CD4-positive, alpha-beta memory T cell (primary cell): Measurements from ENCODE around the gene NLRP4. TPM values are rescaled to one million over a fixed set of nuclear protein-coding genes. Genes with fewer than 3 reads are reported as not detected.

ENCODE experiments used
- CTCF ChIA-PET: fragments of 350-600 bp; sonication (Branson Sonifier 250); formaldehyde crosslinking; loops from one replicate; lab custom pipeline; 2021; ENCODE audit warnings: inconsistent platforms; ENCODE audit not compliant: partially characterized antibody; lab: Charles Lee
- POLR2A ChIA-PET: fragments of 350-600 bp; sonication (Branson Sonifier 250); formaldehyde crosslinking; loops from one replicate; lab custom pipeline; 2021; ENCODE audit not compliant: partially characterized antibody; lab: Charles Lee
- DNase-seq, 5 donors: peaks; one replicate each; pipeline versions ENCODE4 v3.0.0 to v3.0.0-alpha.2; 2020 to 2022; ENCODE audit warnings: mixed read lengths in 1 of 5
- H3K27ac ChIP-seq: one replicate; pipeline ENCODE4 v1.7.0; 2013; ENCODE audit warnings: low read depth, low read length
- H3K27me3 ChIP-seq: 2 replicates; pipeline ENCODE4 v1.7.0; 2013; ENCODE audit warnings: mild to moderate bottlenecking, low read length, moderate library complexity; ENCODE audit not compliant: insufficient read depth
- H3K36me3 ChIP-seq: 2 replicates; pipeline ENCODE4 v1.7.0; 2013; ENCODE audit warnings: mild to moderate bottlenecking, low read length, moderate library complexity; ENCODE audit not compliant: insufficient read depth
- H3K4me1 ChIP-seq: 2 replicates; pipeline ENCODE4 v1.7.0; 2013; ENCODE audit warnings: mild to moderate bottlenecking, low read length, moderate library complexity; ENCODE audit not compliant: insufficient read depth
- H3K4me3 ChIP-seq, 2 donors: one replicate each; pipeline ENCODE4 v1.7.0; 2013; ENCODE audit warnings: low read length in 2 of 2, mild to moderate bottlenecking in 1 of 2
- H3K9me3 ChIP-seq, 2 donors: one replicate each; pipeline ENCODE4 v1.7.0; 2013; ENCODE audit warnings: low read length in 2 of 2, control low read depth in 1 of 2; ENCODE audit not compliant: control insufficient read depth in 1 of 2
- H3K27ac Mint-ChIP-seq, 7 donors: one replicate each; pipeline ENCODE4 v1.8.0; 2020 to 2021; ENCODE audit warnings: mixed read lengths in 7 of 7, mild to moderate bottlenecking in 6 of 7, inconsistent platforms in 3 of 7, moderate library complexity in 3 of 7
- H3K27me3 Mint-ChIP-seq, 2 donors: one replicate each; pipeline ENCODE4 v1.8.0; 2020 to 2021; ENCODE audit warnings: mixed read lengths in 2 of 2
- H3K36me3 Mint-ChIP-seq, 2 donors: one replicate each; pipeline ENCODE4 v1.8.0; 2020 to 2021; ENCODE audit warnings: mixed read lengths in 2 of 2, inconsistent platforms in 1 of 2, mild to moderate bottlenecking in 1 of 2
- H3K4me1 Mint-ChIP-seq, 4 donors: one replicate each; pipeline ENCODE4 v1.8.0; 2020 to 2021; ENCODE audit warnings: mixed read lengths in 4 of 4, mild to moderate bottlenecking in 1 of 4
- H3K4me3 Mint-ChIP-seq, 8 donors: one replicate each; pipeline ENCODE4 v1.8.0; 2020 to 2021; ENCODE audit warnings: mixed read lengths in 8 of 8, mild to moderate bottlenecking in 7 of 8, moderate library complexity in 6 of 8, inconsistent platforms in 3 of 8
- H3K9me3 Mint-ChIP-seq, 8 donors: one replicate each; pipeline ENCODE4 v1.8.0; 2020 to 2021; ENCODE audit warnings: mixed read lengths in 8 of 8, mild to moderate bottlenecking in 5 of 8, inconsistent platforms in 3 of 8, moderate library complexity in 1 of 8
- intact Hi-C: fragments of 100-400 bp; cut with micrococcal nuclease; formaldehyde crosslinking; loops from one replicate; pipeline ENCODE4 v1.15.1; 2023
- polyA plus RNA-seq, 2 donors: library from polyadenylated mRNA; unstranded; fragments of 300-500 nt; fragmentation: Illumina TruSeq; gene quantifications; one replicate each; pipeline ENCODE4 v1.2.3, GENCODE V29; 2021
- total RNA-seq, 2 experiments: library from RNA; stranded (reverse); gene quantifications; one replicate each; pipeline ENCODE4 v1.2.3, GENCODE V29; 2021

Gene NLRP4, protein sequence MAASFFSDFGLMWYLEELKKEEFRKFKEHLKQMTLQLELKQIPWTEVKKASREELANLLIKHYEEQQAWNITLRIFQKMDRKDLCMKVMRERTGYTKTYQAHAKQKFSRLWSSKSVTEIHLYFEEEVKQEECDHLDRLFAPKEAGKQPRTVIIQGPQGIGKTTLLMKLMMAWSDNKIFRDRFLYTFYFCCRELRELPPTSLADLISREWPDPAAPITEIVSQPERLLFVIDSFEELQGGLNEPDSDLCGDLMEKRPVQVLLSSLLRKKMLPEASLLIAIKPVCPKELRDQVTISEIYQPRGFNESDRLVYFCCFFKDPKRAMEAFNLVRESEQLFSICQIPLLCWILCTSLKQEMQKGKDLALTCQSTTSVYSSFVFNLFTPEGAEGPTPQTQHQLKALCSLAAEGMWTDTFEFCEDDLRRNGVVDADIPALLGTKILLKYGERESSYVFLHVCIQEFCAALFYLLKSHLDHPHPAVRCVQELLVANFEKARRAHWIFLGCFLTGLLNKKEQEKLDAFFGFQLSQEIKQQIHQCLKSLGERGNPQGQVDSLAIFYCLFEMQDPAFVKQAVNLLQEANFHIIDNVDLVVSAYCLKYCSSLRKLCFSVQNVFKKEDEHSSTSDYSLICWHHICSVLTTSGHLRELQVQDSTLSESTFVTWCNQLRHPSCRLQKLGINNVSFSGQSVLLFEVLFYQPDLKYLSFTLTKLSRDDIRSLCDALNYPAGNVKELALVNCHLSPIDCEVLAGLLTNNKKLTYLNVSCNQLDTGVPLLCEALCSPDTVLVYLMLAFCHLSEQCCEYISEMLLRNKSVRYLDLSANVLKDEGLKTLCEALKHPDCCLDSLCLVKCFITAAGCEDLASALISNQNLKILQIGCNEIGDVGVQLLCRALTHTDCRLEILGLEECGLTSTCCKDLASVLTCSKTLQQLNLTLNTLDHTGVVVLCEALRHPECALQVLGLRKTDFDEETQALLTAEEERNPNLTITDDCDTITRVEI
- total RNA-seq (not detected), polyA plus RNA-seq (not detected)

DNA sequence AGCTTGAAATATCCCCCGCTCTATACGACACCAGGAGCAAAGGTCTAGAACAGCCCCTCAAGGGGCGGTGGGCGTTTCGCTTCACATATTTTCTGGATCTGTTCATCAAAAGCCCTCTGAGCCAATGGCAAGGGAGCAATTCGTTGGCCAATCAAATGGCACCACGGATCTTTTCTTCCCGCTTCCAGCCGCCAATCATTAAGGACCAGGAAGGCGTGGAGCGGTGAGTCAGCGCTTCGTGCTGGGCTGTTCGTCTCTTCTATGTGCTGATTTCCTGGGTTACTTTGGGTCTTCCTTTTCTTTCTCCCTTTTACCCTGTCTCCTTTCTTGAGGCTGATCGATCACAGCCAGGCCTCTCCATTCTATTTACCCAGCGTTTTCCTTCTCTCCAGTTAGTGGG lies at the start of gene NLRP4:
NLRP4 (plus strand) TSS at position 201 of the 400 bp plus-strand sequence. CDS start 15,541 bp downstream, outside the sequence.
- POLR2A ChIA-PET = no interaction called here
- Mint-ChIP-seq H3K9me3 (peaks cover 0 to 17% (median 7%) of the 10 kb centered on the region in 8 donors), H3K27ac (peak within 1 kb of the TSS in 1 of 7 donors; percentile 66), H3K36me3 (no peaks in the 10 kb centered on the region), H3K4me3 (no peak within 1 kb of the TSS), H3K27me3 (peaks cover 0 to 2% of the 10 kb centered on the region in 2 donors), H3K4me1 (no peaks in the 10 kb centered on the region)
- Histone ChIP-seq H3K4me1 (no peaks in the 10 kb centered on the region), H3K36me3 (no peaks in the 10 kb centered on the region), H3K4me3 (no peak within 1 kb of the TSS), H3K27me3 (no peaks in the 10 kb centered on the region), H3K27ac (no peak within 1 kb of the TSS), H3K9me3 (no peaks in the 10 kb centered on the region)
- intact Hi-C loops = no loop called here
- DNase-seq = no peak
- CTCF ChIA-PET = no interaction called here

DNA sequence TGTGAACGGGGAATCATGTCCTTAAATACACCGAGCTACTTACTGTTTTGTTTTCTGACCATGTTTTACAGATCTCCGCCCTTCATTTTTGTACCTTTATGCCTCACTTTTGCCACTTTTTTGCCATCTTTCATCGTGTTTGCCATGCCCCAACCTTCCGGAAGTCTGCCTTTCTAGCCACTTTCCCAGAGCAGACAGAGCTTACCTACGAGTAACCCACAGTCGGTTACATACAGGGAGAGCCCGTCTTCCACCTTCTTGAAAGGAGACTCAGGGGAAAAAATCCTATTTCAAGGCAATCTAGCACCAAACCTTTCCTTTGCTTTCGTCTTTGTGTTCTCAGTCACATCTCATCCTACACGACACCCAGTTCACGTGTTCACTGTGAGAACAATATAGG lies 41.3 kb upstream of the NLRP4 start:
- intact Hi-C loops = no loop called here
- H3K9me3 ChIP-seq = no peaks in the 10 kb centered on the region
- no peak overlapping the region for H3K27ac ChIP-seq
- H3K27me3 ChIP-seq = no peaks in the 10 kb centered on the region
- no peaks in the 10 kb centered on the region for H3K36me3 Mint-ChIP-seq
- POLR2A ChIA-PET = no interaction called here
- peak overlapping the region in 1 of 7 donors; percentile 28 for H3K27ac Mint-ChIP-seq
- peaks cover 0 to 6% (median 0%) of the 10 kb centered on the region in 8 donors for H3K9me3 Mint-ChIP-seq
- H3K36me3 ChIP-seq = no peaks in the 10 kb centered on the region
- peaks cover 4 to 15% of the 10 kb centered on the region in 2 donors for H3K27me3 Mint-ChIP-seq
- no peak overlapping the region for H3K4me3 Mint-ChIP-seq
- H3K4me1 ChIP-seq = no peaks in the 10 kb centered on the region
- H3K4me1 Mint-ChIP-seq = no peaks in the 10 kb centered on the region
- no peak overlapping the region for H3K4me3 ChIP-seq
- CTCF ChIA-PET = no interaction called here
- no peak for DNase-seq

DNA sequence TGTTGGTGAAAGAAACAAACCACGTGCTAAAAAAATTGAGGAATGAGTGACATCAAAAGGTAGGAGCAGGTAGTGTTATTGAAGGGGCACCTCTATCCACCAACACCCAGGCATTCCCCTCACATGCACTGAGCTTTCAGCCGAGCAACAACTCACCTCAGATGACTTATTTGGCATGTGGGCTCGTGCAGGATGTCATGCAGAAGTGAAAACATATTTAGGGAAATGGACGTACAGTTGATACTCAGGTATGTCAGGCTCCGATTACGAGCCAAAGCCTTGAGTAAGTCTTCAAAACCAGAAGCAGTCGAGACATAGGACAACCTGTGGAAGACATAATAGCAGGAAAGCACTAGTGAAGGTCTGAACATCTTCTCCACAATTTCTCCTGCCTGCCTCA lies 34.9 kb upstream of the NLRP4 start:
- no peaks in the 10 kb centered on the region for H3K4me1 ChIP-seq
- H3K4me3 ChIP-seq = no peak overlapping the region
- POLR2A ChIA-PET = no interaction called here
- DNase-seq = no peak
- intact Hi-C loops = no loop called here
- no peaks in the 10 kb centered on the region for H3K36me3 ChIP-seq
- Mint-ChIP-seq H3K27ac (no peak overlapping the region), H3K4me1 (no peaks in the 10 kb centered on the region), H3K36me3 (no peaks in the 10 kb centered on the region), H3K9me3 (peaks cover 0 to 19% (median 7%) of the 10 kb centered on the region in 8 donors), H3K4me3 (no peak overlapping the region), H3K27me3 (peaks cover 6 to 18% of the 10 kb centered on the region in 2 donors)
- CTCF ChIA-PET = no interaction called here
- no peaks in the 10 kb centered on the region for H3K27me3 ChIP-seq
- H3K9me3 ChIP-seq = no peaks in the 10 kb centered on the region
- H3K27ac ChIP-seq = no peak overlapping the region

DNA sequence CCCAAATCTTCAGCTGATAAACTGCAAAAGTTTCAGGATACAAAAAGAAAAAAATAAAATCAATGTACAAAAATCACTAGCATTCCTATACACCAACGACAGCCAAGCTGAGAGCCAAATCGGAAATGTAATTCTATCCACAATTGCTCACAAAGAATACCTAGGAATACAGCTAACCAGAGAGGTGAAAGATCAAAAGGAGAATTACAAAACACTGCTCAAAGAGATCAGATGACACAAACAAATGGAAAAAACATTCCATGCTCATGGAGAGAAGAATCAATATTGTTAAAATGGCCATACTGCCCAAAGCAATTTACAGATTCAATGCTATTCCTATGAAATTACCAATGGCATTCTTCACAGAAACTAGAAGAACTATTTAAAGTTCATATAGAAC lies 34.1 kb upstream of the NLRP4 start:
- peak overlapping the region in 1 of 8 donors; percentile 5 for H3K4me3 Mint-ChIP-seq
- H3K4me3 ChIP-seq = no peak overlapping the region
- no peaks in the 10 kb centered on the region for H3K4me1 Mint-ChIP-seq
- POLR2A ChIA-PET = no interaction called here
- H3K27me3 Mint-ChIP-seq = peaks cover 9 to 16% of the 10 kb centered on the region in 2 donors
- no peaks in the 10 kb centered on the region for H3K36me3 ChIP-seq
- no peaks in the 10 kb centered on the region for H3K27me3 ChIP-seq
- CTCF ChIA-PET = interaction anchor here (0.6 kb wide), 1 partner anchor 661 kb away, joined by 3 read pairs; no protein-coding TSS in a partner anchor
- no peaks in the 10 kb centered on the region for H3K36me3 Mint-ChIP-seq
- no peaks in the 10 kb centered on the region for H3K4me1 ChIP-seq
- no peak for DNase-seq
- H3K9me3 Mint-ChIP-seq = peaks cover 0 to 23% (median 12%) of the 10 kb centered on the region in 8 donors
- no peak overlapping the region for H3K27ac Mint-ChIP-seq
- H3K27ac ChIP-seq = no peak overlapping the region
- intact Hi-C loops = no loop called here
- H3K9me3 ChIP-seq = no peaks in the 10 kb centered on the region

DNA sequence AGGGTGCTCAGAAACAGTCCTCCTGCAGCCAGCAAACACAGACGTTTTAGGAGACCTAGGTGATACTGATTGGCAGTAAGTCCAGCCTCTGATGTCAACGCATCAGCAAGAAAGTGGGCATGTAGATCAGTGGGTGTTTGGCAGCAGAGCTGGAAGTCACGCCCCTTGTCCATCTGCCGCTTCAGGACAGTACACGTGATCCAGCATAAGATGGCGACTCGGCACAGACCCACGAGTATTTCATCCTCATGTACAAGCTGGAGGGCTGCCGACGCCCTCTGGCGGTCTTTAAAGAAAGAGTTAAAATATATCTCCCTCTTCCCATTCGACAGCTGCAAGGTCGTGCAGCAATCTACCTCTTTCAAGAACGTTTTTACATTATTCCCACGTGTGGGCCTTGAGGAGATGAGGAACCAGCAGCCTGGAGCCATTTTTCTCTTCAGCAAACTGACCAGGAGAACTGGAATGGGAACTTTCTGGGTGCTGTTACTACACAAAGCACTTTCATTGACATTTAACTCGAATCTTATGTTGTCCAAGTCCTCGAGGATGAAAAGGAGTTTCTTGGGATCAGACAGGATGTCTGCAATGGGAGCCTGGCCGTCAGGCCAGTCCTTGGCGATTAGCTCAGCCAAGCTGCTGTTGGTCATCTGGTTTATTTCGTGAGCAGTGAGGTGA lies 26.8 kb upstream of the NLRP4 start:
- no peak overlapping the region for H3K27ac Mint-ChIP-seq
- ChIA-PET CTCF (interaction anchor here (1.1 to 1.9 kb wide), 3 partner anchors 18 to 178 kb away, joined by 3 to 10 read pairs (median 4); no protein-coding TSS in a partner anchor), POLR2A (interaction anchor here (1.8 kb wide), 1 partner anchor 177 kb away, joined by 4 read pairs; no protein-coding TSS in a partner anchor)
- Histone ChIP-seq H3K4me3 (no peak overlapping the region), H3K4me1 (no peaks in the 10 kb centered on the region), H3K36me3 (no peaks in the 10 kb centered on the region), H3K9me3 (no peaks in the 10 kb centered on the region), H3K27ac (no peak overlapping the region), H3K27me3 (no peaks in the 10 kb centered on the region)
- intact Hi-C loops = no loop called here
- H3K4me1 Mint-ChIP-seq = peaks cover 0 to 7% (median under 1%) of the 10 kb centered on the region in 4 donors
- peaks cover 11 to 15% of the 10 kb centered on the region in 2 donors for H3K27me3 Mint-ChIP-seq
- no peaks in the 10 kb centered on the region for H3K36me3 Mint-ChIP-seq
- H3K9me3 Mint-ChIP-seq = peaks cover 0 to 12% (median 10%) of the 10 kb centered on the region in 8 donors
- peak in 4 of 5 donors; percentile 1 to 13 (median 7) for DNase-seq
- H3K4me3 Mint-ChIP-seq = peak overlapping the region in 1 of 8 donors; percentile 61

DNA sequence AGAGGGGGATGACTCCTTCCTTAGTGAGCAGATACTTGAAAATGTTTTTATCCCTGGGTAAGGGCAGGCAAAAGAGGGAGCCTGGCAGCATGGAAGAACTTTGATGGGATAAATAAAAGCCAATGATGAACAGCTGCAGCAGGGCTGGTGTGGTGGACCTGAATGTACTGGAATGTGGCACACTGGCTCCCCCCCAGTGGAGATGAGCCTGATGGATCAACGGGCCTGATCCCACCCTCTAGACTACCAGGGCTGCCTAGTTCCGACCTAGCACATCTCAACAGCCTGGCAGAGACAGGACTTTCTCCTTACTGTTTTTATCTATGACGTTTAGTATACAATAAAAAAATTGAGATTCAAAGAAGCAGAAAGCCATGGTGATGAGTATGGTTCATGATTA lies 25.0 kb upstream of the NLRP4 start:
- Histone ChIP-seq H3K27me3 (no peaks in the 10 kb centered on the region), H3K9me3 (no peaks in the 10 kb centered on the region), H3K36me3 (no peaks in the 10 kb centered on the region), H3K4me3 (no peak overlapping the region), H3K4me1 (no peaks in the 10 kb centered on the region), H3K27ac (no peak overlapping the region)
- POLR2A ChIA-PET = no interaction called here
- CTCF ChIA-PET = no interaction called here
- Mint-ChIP-seq H3K36me3 (no peaks in the 10 kb centered on the region), H3K27me3 (peaks cover 10 to 15% of the 10 kb centered on the region in 2 donors), H3K4me3 (no peak overlapping the region), H3K4me1 (peaks cover 0 to 7% (median under 1%) of the 10 kb centered on the region in 4 donors), H3K27ac (no peak overlapping the region), H3K9me3 (peaks cover 0 to 12% (median 7%) of the 10 kb centered on the region in 8 donors)
- intact Hi-C loops = no loop called here
- DNase-seq = no peak
